ENCODE measurements around the gene CDH22.
A peak's percentile ranks its signal among the peaks of the same experiment; 100 is the strongest.

CDH22 gene

GRCh38 chr20:46211331-46211722 lies 97.0 kb downstream of the CDH22 start:
- no peaks in the 10 kb centered on the region for H3K36me3 ChIP-seq
- H3K27ac ChIP-seq: no peak overlapping the region
- TF ChIP-seq CTCF (IDR thresholded peaks at IDR 0.05): no peak
- peaks cover 72% of the 10 kb centered on the region for H3K27me3 ChIP-seq
- peaks cover 18 to 28% of the 10 kb centered on the region in 2 experiments for H3K4me1 ChIP-seq (ENCODE audit: control insufficient read depth in 1 of 2, insufficient read depth in 1 of 2, low read depth in 1 of 2, low read length in 1 of 2)
- no peak overlapping the region for H3K4me3 ChIP-seq (ENCODE audit: low read depth in 1 of 2, low read length in 1 of 2)
- H3K9me3 ChIP-seq: no peaks in the 10 kb centered on the region

- Histone ChIP-seq H3K27ac (no peak overlapping the region), H3K36me3 (no peaks in the 10 kb centered on the region), H3K27me3 (peaks cover 68% of the 10 kb centered on the region), H3K9me3 (no peaks in the 10 kb centered on the region), H3K4me1 (ENCODE audit: control insufficient read depth in 1 of 2, insufficient read depth in 1 of 2, low read depth in 1 of 2, low read length in 1 of 2) (peaks cover 23 to 34% of the 10 kb centered on the region in 2 experiments), H3K4me3 (ENCODE audit: low read depth in 1 of 2, low read length in 1 of 2) (no peak overlapping the region)
- no peak for TF ChIP-seq CTCF (IDR thresholded peaks at IDR 0.05)
These were observed 97.5 kb downstream of the CDH22 start for GRCh38 chr20:46210672-46211330.

- TF ChIP-seq CTCF (IDR thresholded peaks at IDR 0.05): no peak
- H3K36me3 ChIP-seq: no peaks in the 10 kb centered on the region
- peaks cover 61% of the 10 kb centered on the region for H3K27me3 ChIP-seq
- H3K4me1 ChIP-seq (ENCODE audit: control insufficient read depth in 1 of 2, insufficient read depth in 1 of 2, low read depth in 1 of 2, low read length in 1 of 2): peaks cover 30 to 41% of the 10 kb centered on the region in 2 experiments
- H3K4me3 ChIP-seq (ENCODE audit: low read depth in 1 of 2, low read length in 1 of 2): no peak overlapping the region
- no peak overlapping the region for H3K27ac ChIP-seq
- no peaks in the 10 kb centered on the region for H3K9me3 ChIP-seq
These were observed 98.2 kb downstream of the CDH22 start for GRCh38 chr20:46209930-46210671.

GRCh38 chr20:46207793-46208192 lies 100.5 kb downstream of the CDH22 start:
- peak overlapping the region in 1 of 2 experiments; percentile 25 for H3K4me3 ChIP-seq (ENCODE audit: low read depth in 1 of 2, low read length in 1 of 2)
- no peak for TF ChIP-seq CTCF (IDR thresholded peaks at IDR 0.05)
- peaks cover 46 to 64% of the 10 kb centered on the region in 2 experiments for H3K4me1 ChIP-seq (ENCODE audit: control insufficient read depth in 1 of 2, insufficient read depth in 1 of 2, low read depth in 1 of 2, low read length in 1 of 2)
- no peaks in the 10 kb centered on the region for H3K36me3 ChIP-seq
- no peaks in the 10 kb centered on the region for H3K9me3 ChIP-seq
- H3K27me3 ChIP-seq: peaks cover 41% of the 10 kb centered on the region
- peak overlapping the region; percentile 39 for H3K27ac ChIP-seq

- Histone ChIP-seq H3K4me1 (ENCODE audit: control insufficient read depth in 1 of 2, insufficient read depth in 1 of 2, low read depth in 1 of 2, low read length in 1 of 2) (peaks cover 46 to 66% of the 10 kb centered on the region in 2 experiments), H3K36me3 (no peaks in the 10 kb centered on the region), H3K4me3 (ENCODE audit: low read depth in 1 of 2, low read length in 1 of 2) (peak overlapping the region in 1 of 2 experiments; percentile 53), H3K9me3 (no peaks in the 10 kb centered on the region), H3K27me3 (peaks cover 38% of the 10 kb centered on the region), H3K27ac (peak overlapping the region; percentile 88)
- no peak for TF ChIP-seq CTCF (IDR thresholded peaks at IDR 0.05)
These were observed 101.2 kb downstream of the CDH22 start for GRCh38 chr20:46206992-46207549.

All from neutrophil (primary cell).